Measurements from ENCODE around the gene PROX2.

PROX2 gene

DNA sequence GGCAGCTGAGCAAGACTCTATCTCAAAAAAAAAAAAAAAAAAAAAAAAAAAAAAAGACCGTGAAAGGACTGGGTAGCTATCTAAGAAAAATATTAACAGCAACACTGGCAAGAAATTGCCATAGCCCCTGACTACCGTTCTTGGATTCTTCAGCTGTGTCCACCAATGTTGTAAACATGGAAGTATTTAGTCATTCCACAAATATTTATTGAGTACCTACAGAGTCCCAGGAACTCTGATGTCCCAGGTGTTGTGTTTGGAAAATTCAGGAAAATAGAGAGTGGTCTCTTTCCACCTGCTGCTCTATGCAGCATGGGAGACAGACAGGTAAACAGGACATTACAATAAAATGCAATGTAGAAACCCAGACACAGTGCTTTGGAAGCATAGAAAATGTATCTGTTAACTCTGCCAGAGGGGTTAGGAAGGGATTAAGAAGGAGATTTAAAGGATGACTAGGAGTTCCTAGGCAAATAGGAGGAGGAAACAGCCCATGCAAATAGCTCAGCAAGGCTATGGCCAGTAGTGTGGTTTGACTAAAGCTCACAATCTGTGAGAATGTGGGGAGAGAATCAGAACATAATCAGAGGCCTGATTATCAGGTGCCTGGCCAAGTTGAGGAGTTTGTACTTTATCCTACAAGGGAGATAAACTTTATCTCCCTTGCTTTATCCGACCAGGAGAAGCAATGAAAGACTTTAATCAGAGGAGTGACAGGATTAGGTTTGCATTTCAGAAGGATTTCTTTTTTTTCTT lies 3.7 kb upstream of the PROX2 start:
- DNase-seq: no peak

DNA sequence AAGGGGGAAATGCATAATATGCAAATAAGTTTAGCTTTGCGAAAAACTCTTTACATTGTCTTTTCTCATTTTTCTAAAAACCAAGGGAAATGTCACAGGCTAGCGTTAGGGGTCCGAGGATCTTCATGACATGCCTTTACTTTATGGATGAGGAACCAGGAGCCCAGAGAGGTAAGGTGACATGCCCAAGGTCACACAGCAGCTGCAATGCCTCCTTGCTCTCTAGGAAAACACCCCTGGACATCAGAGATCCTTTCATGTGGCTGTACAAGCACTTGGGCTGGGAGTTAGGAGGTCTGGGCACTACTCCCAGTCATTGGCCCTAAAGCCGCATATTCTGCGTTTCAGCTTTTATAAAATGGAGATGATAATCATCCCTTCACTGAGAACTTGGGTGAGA lies 741 bp downstream of the PROX2 start:
- no peak for DNase-seq

DNA sequence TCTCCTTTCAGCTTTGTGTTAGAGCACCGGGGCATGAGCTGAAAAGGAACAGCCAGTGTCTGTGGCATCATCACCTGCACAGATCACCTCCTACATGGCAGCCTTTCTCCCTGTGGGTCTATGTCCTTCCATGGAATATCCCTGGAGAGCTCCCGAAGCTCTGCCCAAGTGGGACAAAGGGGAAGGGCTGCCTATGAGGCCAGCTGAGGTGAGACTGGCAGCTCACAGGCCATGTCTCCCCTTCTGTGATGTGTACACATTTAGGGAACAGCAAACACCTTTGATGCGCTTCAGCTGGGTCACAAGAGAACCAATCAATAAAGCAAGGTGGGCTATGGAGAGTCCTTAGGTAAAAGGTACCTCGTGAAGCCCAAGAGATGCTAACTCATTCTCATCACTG lies 4.1 kb downstream of the PROX2 start:
- DNase-seq: no peak

DNA sequence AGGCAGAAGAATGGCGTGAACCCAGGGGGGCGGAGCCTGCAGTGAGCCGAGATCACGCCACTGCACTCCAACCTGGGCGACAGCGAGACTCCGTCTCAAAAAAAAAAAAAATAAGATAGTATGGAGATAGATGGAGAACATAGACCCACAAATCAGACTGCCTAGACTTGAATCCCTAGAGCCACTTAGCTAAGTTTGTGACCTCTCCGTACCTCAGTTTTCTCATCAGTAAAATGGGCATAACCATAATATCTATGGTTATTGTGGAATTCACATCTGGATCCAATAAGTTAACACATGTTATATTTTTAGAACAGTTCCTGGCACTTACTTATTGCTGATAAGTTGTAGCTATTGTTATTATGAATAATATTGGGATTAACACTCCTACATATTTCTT lies 7.2 kb downstream of the PROX2 start:
- no peak for DNase-seq

DNA sequence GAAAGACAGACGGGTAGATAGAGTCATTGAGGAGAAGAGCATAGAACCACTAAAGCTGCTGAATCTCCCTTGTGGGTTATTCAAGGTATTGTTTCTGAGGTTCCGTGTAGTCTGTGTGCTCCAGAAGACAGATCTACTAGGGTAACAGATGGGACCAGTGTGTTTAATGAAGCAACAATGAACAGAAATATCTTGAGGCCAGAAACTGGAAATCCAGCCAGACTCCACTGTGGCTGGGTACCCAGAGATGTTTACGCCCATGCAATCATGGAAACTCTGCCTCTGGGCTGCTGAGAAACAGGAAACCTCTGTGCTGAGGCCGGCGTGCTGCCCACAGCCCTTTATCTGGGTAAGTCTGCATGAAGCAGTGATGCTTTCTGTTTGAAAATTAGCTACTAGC lies 8.3 kb downstream of the PROX2 start:
- peak; percentile 23 for DNase-seq

DNA sequence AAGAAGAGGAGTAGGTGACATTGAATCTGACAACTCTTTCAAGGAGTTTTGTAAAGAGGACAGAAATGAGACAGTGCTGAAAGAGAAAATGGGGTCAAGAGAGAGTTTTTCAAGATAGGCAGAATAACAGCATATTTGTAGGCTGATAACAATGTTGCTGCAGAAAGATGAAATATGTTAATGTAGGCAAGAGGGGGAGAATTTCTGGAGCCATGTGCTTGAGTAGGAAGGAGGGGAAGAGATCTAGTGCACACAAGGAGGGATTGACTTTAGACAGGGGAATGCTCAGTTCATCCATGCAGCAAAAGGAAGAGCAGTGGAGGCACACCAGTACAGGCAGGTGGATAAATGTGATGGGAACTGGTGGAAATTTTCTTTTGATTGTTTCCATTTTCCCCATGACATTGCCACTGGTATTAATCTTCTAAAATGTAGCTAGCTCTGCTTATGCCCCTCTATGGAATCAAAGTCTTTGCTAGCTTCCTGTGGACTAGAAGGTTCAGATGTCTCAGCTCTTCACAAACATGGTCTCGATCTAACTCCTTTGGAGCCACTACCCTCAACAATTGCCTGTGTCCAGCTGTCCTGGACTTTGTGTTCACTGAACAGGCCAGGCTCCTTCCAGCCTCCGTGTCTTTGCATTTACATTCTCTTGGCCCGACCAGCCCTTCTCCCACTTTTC lies 9.1 kb downstream of the PROX2 start:
- no peak for DNase-seq

DNA sequence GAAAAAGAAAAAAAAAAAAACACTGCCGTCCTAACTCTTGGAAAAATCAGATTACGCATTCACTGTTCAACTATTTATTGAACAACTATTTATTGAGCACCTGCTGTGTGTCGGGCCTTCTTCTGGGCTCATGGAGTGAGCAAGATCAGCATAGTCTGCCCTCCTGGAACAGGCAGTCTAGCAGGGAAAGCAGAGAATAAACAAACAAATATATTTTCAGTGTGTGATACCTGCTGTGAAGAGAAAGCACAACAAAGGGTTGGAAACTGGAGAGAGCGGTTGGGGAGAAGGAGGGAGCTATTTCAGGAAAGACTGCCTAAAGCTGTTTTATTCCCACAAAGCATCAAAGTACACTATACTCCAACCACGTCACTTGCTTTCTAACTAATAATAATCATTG lies 10.8 kb downstream of the PROX2 start:
- no peak for DNase-seq

DNA sequence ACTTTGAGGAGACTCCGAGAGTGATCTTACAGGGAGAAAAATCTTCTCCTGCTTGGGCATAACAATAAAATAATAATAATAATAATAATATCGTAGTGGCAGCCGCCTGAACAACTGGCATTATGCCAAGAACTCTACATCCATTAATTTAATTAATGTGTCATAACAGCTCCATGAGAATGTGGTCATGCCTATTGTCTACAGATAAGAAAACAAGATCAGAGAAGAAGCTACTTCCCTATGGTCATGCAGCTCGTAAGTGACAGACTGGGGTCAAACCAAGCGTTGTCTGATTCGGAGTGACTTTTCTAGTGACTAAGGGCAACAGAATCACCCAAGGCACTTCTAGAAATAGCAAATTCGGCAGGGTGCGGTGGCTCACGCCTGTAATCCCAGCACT lies 11.7 kb downstream of the PROX2 start:
- no peak for DNase-seq

DNA sequence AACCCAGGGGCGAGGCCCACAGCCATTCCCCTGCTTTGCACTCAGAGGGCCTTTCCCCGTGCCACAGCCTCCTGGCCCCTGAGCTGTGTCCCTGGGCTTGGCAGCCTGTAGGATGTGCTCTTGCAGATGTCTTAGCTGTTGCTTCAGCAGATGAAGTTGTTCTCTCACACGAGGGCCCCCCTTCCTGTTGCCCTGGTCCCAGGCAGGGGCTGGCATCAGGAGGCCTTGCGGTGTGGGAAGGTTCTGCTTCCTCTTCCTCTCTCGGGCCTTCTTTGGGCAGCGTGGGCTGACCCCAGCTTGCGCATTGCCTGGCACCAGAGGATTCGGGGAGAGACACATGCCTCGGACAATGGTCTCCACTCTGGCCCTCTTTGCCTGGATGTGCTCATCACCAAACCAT lies 12.7 kb downstream of the PROX2 start:
- DNase-seq: no peak

DNA sequence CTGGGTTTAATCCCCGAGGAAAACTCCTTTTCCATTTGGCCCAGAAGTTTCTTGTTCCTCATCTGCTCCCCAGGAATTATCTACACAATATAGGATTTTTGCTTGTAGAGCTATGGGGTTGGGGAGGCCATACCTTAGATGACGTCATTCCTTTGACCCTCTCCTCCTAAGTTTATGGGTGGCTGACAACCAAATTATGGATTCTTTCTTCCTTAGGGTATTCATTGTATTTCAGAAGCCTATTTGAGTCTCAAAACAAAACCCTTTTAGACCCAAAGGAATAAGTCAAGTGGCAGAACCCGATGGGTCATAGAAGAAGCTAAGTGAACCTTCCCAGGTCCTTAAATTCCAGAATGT lies 14.2 kb downstream of the PROX2 start:
- DNase-seq: no peak

DNA sequence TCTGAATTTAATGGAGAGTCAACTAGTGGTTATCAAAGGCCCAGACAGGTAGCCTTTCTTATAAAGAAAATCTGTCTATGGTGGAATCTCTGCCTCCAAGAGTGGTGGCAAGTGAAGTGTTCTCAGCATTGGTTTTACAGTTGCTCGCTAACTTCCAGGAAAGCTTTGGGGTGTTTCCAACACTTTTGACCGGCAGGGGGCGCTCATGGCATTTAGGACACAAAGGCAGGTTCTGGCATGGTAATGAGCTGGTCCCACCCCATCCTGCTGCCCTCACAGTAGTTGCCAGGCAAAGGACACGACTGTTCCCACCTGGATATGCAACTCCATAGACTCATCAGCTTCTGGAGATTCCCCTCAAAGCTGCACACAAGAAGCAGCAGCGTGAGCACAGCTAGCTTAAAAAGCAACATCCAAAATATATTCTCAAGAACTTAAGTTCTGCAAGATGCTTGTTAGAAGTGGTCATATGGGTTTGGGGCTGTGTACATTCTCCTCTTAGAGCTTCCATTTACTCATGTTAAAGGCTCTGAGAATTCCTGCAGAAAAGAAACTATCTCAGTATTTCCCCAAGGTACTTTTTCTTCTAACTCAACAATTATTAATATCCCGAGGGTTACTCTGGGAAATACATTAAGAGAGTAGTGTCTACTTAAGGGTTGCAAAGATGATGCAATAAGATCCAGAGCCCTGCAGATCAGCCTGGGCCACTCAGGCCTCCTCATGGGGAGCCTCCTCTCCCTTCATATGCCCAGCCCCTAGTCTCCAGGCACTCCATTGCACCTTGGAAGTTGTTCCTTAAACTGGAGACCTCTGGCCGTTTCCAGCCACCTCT lies 14.8 kb downstream of the PROX2 start:
- DNase-seq: peak; percentile 95

DNA sequence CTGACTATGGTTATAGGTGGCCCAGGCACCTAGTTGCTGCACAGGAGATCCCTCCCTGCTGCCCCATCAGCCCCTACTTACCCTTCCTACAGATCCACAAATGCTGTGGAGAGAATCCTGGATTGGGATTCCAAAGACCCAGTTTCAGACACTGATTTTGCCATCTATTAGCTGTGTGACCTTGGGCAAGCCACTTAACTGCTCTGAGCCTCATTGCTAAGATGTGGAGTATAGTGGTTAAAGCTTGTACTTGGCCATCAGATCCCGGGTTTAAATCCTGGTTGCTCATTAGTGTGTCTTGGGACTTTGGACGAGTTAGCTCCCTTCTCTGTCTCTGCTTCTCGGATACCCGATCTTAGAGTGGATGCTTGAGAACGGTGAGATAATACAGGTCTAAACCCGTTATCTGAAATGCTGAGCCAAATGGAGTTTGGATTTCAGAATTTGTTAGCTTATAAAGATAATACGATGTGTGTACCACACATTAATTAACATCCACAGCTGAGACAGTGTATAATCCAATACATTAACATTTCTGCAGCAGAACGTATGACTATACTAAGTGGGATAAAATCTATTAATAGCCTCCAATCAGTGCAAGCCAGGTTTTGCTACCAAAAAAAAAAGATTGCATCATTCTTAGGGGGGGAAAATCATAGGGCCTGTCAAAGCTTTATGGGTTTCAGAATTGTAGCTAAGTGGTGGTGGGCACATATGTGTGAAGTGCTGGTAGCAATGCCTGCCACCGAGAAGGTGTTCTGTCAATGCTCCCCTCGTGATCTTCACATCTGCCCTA lies 16.0 kb downstream of the PROX2 start:
- DNase-seq: no peak

DNA sequence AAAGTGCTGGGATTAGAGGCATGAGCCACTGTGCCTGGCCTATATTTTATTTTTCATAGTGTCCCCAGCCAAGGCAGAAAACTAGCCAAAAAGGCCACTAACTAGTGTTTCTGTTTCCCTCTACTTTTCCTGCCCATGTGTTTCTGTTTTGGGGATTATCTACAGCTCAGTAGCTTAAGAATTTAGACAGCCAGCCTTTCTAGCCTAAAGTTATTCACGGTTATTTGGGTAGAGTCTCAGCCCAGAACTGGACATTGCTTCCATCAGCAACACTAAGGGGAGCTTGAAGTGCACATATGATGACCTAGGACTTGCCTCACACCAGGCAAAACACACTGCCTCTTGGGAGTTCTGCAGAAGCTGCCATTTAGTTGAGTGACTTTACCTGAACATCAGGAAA lies 17.9 kb downstream of the PROX2 start:
- DNase-seq: no peak

DNA sequence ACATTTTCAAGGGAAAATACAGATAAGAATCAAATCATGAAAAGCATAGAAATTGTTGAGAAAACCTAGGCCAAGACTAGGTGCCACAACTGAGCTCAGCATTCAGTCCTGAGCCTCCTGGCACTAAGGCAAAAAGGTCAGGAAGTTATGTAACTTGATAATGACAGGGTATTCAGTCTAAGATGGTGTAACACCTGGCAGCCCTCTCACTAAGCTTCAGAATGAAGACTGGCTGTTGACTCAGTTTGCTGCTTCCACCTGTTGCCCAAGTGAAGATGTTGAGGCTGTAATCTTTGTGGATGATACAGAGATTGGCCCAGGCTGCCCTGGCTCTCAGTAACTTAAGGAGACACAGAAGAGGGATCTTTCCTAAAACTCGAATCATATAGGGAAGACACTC lies 19.6 kb downstream of the PROX2 start:
- DNase-seq: no peak

DNA sequence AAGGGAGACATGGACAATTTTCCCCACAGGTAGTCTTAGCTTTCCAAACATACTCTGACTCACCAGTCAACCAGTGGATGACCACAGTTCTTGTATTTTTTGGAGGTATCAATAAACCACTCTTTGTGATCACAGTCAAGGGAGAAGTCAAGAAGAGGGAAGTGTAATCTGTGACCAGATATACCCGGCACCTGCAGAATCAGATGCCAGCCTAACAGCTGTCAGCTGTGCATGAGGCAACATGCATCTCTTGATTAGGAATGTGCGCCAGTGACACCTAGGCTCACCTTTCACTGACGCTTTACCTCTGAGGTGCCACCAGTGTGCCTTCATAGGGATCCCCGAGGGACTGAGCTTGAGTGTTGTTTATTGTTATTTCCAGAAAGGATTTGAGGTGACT lies 20.0 kb downstream of the PROX2 start:
- DNase-seq: no peak

DNA sequence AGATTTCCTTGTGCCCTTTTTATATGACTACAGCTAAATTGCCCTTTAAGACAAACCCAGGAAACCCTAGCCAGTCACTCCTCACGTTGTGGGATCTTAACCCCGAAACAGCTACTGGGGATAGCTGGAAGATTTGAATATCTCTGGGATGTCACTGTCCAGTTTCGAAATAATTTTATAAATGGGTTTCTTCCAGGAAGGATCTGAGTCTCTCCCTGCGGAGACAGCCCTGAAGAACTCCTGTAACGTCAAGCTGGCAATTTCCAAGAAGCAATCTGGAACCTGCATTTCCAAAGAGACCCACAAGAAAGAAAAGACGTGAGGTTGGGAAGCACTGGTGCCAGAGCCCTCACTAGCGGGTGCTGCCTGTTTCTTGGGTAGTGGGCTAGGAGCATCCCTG lies 20.9 kb downstream of the PROX2 start:
- DNase-seq: no peak

DNA sequence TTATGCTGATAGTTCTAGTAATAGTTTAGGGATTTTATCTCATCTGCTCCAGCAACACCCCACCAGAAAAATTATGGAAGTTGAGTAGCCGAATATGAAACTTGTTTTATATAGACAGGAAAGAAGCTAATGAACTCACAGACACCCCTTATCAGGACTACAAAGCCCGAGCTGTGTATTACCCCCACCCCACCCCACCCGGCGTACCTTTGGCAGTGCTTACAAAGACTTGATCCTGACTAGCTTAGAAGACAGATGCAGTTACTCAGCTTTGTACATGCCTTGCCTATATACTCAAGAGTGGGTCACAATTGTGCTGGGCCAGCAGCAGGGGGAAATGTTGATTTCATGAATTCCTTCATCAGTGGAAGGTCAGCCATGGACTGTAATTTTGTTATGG lies 22.4 kb downstream of the PROX2 start:
- no peak for DNase-seq

DNA sequence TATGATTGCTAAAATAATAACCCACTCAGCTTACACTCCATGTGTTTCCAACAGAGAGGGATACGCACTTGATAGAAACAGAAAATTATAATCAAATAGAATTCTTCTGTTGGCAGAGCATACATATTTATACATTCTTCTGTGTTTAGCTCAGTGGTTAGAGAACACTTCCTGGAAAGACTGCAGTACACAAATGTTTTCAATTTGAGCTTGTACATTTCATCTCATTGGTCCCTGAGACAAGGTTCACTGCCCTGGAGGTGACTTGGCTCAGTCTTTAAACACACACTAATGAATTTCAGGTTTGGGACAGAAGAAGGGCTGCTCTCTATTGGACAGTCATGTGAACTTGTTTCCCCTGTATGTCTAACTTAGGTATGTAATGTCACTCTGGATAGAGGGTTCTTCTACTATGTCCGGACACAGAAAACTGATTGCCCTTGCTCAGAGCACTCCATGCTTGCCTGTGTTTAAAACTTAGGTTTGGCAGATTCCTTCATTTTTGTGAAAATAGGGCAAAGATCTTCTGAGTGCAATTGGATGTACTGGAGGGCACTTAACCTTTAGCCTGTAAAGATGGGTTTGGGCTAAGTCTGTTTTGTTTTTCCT lies 22.9 kb downstream of the PROX2 start:
- peak; percentile 74 for DNase-seq

DNA sequence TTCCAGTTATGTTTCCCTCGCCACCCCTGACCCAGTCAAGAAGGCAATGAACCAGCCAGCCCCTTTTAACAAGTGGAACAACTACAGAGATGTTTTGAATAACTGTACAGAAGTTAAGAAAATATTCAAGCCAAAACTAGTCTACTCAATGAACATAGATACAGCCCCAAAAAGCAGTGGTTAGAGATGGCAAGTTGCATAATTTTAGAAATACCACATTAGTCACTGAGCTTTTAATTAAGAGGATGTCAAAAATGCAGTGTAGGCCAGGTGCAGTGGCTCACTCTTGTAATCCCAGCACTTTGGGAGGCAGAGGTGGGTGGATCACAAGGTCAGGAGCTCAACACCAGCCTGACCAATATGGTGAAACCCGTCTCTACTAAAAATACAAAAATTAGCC lies 27.2 kb downstream of the PROX2 start:
- DNase-seq: no peak

DNA sequence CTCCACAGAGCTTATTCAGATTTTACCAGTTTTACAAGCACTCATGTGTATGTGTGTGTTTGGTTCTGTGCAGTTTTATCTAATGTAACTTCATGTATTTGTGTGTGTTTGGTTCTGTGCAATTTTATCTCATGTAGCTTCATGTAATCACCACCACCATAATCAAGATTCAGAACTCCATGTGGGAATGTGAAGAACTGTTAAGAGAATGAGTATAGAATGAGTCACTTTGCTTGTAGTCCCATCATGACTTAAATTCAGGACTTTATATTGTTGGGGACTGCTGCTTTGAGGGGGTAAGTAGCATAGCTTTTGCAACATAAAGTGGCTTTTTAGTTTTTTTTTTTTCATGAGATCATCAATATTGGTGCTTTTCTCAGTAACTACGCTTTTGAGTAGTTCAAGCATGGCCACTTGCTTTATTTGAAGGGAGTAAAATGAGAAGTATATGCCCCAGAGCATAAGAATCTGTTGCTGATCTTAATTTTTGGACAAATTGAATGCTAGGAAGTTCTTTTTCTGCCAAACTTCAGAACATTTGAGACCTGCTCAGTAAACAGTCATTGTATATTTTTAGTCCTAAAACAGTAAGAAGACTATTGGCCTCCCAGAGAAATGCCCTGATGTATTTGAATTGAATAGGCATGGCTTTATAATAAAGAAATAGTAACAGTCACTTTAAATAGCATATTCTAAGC lies 28.8 kb downstream of the PROX2 start:
- no peak for DNase-seq

DNA sequence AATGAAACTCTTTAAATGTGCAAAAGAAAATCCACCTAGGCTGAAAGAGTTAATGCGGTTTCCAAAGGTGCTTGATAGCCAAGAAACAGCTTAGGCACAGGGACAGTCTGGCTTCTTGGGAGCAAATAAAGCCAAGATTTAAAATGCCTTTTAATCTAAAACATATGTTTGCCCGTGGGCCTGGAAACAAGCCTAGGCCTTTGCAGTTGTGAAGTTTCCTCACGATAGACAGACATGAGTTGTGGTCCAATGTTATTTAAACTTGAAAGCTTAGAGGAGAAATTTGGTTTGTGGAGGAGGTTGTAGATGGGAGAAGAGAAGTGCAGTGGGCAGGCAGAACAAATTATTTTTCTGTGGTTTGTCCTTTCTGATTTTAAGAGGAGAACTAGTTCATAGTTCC lies 29.8 kb downstream of the PROX2 start:
- peak; percentile 80 for DNase-seq

DNA sequence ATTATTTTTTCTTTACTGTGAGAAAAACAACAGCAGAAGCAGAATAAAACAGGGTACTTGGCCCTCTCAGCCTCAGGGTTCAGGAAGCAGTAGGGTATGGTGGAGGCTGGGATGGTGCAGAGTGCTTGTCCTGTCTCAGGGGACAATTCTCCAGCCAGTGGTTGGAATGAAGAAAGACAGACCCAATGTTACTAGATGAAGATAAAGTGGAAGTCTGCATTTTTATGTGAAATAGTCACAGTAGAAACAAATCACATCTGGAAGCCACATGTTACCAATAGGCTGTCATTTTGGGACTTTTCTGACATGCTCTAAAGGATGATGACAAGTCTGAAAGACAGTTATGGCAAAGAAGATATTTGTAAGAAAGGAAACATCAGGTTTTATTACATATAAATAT lies 32.3 kb downstream of the PROX2 start:
- peak; percentile 49 for DNase-seq
